ENCODE measurements around the gene TPM3. TPM values are rescaled to one million over a fixed set of nuclear protein-coding genes. Genes with fewer than 3 reads are reported as not detected.
"Not testable (repeated sequence)": the region's sequence is repeated elsewhere in the genome, so short reads cannot be mapped to it uniquely, and the experiment has no call there.

Gene TPM3
- 257 and 258 TPM in 2 replicates for total RNA-seq (2014; rRNA removed; shearing (Covaris generic); ENCODE audit: low replicate concordance)

DNA sequence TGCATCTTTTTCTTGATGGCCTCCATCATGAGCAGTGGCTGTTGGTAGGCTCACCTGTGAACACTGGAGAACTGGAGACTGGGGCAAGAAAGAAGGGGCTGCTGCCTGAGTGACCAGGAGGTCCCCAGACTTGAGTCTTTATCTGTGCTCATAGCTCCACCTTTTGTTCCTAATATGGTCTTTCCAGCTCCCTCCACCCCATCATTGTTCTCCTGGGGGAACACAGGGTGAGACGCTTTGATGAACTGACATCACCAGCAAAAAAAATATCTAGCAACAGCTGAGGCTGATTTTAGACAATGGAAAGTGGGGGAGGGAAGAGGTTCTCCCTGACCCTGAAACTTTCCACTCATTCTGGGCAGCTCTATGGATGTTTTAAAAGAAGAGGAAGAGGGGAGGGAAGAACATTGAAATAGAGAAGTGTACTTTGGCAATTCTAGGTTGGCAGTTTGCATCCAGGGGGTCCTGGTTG, at the start of gene TPM3:
TPM3 (minus strand) TSS at position 111 of the 472 bp plus-strand sequence; CDS start at position 29, 82 bp downstream.
- H3K9ac ChIP-seq (ENCODE audit: low read length), result no peak within 1 kb of the TSS
- H3K4me2 ChIP-seq (ENCODE audit: low read depth, low read length, poor library complexity, severe bottlenecking), result no peak within 1 kb of the TSS
- H3K9me2 ChIP-seq (replicated peaks; ENCODE audit: insufficient read depth, low read length), result no peaks in the 10 kb centered on the region
- DNase-seq, result no peak
- H3K9me3 ChIP-seq (ENCODE audit: low read length), result no peaks in the 10 kb centered on the region
- H3K4me1 ChIP-seq (ENCODE audit: low read length), result peaks cover 26% of the 10 kb centered on the region
- H3K27ac ChIP-seq (ENCODE audit: low read length), result no peak within 1 kb of the TSS
- H3K36me3 ChIP-seq (ENCODE audit: insufficient read depth, low read length), result no peaks in the 10 kb centered on the region
- H3K4me3 ChIP-seq (ENCODE audit: low read length), result no peak within 1 kb of the TSS
- no peaks in the 10 kb centered on the region for H3K27me3 ChIP-seq (ENCODE audit: low read length)
- no peak within 1 kb of the TSS for H2AFZ ChIP-seq (ENCODE audit: low read length)
- H3K79me2 ChIP-seq (ENCODE audit: low read length), result no peaks in the 10 kb centered on the region
- H4K20me1 ChIP-seq (ENCODE audit: insufficient read depth, low read depth, low read length), result no peaks in the 10 kb centered on the region

GRCh38 chr1:154240294-154240833, 48.5 kb upstream of the TPM3 start:
- Histone ChIP-seq H3K4me3 (ENCODE audit: low read length) (no peak overlapping the region), H3K36me3 (ENCODE audit: insufficient read depth, low read length) (peaks cover 89% of the 10 kb centered on the region), H3K4me2 (ENCODE audit: low read depth, low read length, poor library complexity, severe bottlenecking) (no peak overlapping the region), H3K27ac (ENCODE audit: low read length) (no peak overlapping the region), H3K4me1 (ENCODE audit: low read length) (no peaks in the 10 kb centered on the region), H3K79me2 (ENCODE audit: low read length) (peaks cover 82% of the 10 kb centered on the region), H3K9ac (ENCODE audit: low read length) (no peak overlapping the region), H4K20me1 (ENCODE audit: insufficient read depth, low read depth, low read length) (peaks cover 25% of the 10 kb centered on the region), H3K9me2 (replicated peaks; ENCODE audit: insufficient read depth, low read length) (no peaks in the 10 kb centered on the region), H3K9me3 (ENCODE audit: low read length) (no peaks in the 10 kb centered on the region), H2AFZ (ENCODE audit: low read length) (no peak overlapping the region), H3K27me3 (ENCODE audit: low read length) (no peaks in the 10 kb centered on the region)
- no peak for DNase-seq

DNA sequence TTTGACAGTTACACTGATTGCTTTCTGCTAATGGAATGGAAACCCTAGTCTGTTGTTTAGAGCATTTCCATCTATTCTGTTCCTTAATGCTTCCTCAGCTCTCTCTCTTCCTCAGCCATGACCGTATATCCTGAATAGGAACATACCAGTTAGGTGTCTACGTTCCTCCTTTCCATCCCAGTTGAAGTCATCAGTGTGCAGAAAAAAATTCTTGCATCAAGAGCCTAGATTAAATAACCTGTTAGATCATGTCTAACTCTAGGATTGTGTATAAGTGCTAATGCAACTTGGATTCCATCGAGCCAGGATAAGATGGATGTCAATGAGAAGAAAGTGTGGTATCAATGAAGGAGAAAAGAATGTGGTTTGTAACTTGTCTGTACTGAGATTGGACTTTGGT, 47.6 kb upstream of the TPM3 start:
- Histone ChIP-seq H3K27me3 (ENCODE audit: low read length) (no peaks in the 10 kb centered on the region), H3K4me2 (ENCODE audit: low read depth, low read length, poor library complexity, severe bottlenecking) (no peak overlapping the region), H3K27ac (ENCODE audit: low read length) (no peak overlapping the region), H3K4me1 (ENCODE audit: low read length) (no peaks in the 10 kb centered on the region), H3K9me2 (replicated peaks; ENCODE audit: insufficient read depth, low read length) (no peaks in the 10 kb centered on the region), H3K9ac (ENCODE audit: low read length) (no peak overlapping the region), H2AFZ (ENCODE audit: low read length) (no peak overlapping the region), H4K20me1 (ENCODE audit: insufficient read depth, low read depth, low read length) (peaks cover 29% of the 10 kb centered on the region), H3K4me3 (ENCODE audit: low read length) (no peak overlapping the region), H3K79me2 (ENCODE audit: low read length) (peaks cover 85% of the 10 kb centered on the region), H3K9me3 (ENCODE audit: low read length) (no peaks in the 10 kb centered on the region), H3K36me3 (ENCODE audit: insufficient read depth, low read length) (peaks cover 88% of the 10 kb centered on the region)
- no peak for DNase-seq

DNA sequence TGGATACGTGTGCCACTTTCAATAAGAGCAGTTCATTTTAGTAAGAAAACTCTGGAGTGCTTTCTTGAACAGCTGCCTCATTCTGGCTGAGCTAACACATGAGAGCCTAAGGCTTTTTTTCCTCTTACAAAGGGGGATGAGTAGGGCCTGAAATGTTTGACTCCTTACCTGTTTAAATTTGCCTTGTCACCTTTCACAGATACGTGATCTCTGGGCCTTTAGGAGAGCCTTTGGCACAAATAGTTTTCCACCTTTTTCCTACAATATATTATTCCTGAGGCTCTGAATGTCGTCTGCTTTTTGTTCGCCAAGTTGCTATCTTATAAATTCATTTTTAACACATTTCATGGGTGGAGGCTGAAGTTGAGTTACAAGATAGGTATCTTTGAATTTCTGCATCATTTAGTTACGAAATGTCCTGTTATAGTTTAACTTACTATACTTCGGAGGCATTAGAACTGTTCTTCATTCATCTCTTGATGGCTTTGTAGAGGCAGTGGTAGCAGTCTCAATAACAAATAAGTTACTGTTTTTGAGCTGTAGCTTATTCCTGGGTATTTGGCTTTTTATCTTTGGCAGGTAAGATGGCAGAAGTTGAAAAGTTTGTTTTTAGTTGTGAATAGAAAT, 46.1 kb upstream of the TPM3 start:
- peaks cover 84% of the 10 kb centered on the region for H3K79me2 ChIP-seq (ENCODE audit: low read length)
- peaks cover 79% of the 10 kb centered on the region for H3K36me3 ChIP-seq (ENCODE audit: insufficient read depth, low read length)
- H3K4me1 ChIP-seq (ENCODE audit: low read length), result no peaks in the 10 kb centered on the region
- H3K9me3 ChIP-seq (ENCODE audit: low read length), result no peaks in the 10 kb centered on the region
- H3K4me2 ChIP-seq (ENCODE audit: low read depth, low read length, poor library complexity, severe bottlenecking), result no peak overlapping the region
- peaks cover 31% of the 10 kb centered on the region for H4K20me1 ChIP-seq (ENCODE audit: insufficient read depth, low read depth, low read length)
- H3K4me3 ChIP-seq (ENCODE audit: low read length), result no peak overlapping the region
- no peak overlapping the region for H3K9ac ChIP-seq (ENCODE audit: low read length)
- no peak for DNase-seq
- H3K9me2 ChIP-seq (replicated peaks; ENCODE audit: insufficient read depth, low read length), result no peaks in the 10 kb centered on the region
- no peak overlapping the region for H2AFZ ChIP-seq (ENCODE audit: low read length)
- no peaks in the 10 kb centered on the region for H3K27me3 ChIP-seq (ENCODE audit: low read length)
- no peak overlapping the region for H3K27ac ChIP-seq (ENCODE audit: low read length)

DNA sequence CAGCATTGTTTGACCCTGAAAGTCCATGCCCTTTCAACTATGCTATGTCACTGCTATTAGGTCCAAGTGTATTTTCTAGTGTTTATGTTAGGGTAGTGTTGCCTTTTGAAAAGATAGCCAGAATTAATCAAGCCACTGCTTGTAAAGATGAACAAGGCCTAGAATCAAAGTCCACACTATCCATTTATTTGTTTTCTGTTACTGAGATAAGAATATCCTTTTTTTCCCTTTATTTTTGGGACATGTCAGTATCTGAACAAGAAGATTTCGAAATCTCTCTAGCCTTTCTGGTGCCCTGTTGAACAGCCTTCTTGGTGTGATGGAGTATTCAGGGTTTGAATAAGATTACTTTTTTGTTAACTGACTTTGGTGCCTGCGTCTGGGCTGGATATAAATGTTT, 45.5 kb upstream of the TPM3 start:
- no peak overlapping the region for H3K9ac ChIP-seq (ENCODE audit: low read length)
- no peak for DNase-seq
- no peaks in the 10 kb centered on the region for H3K9me2 ChIP-seq (replicated peaks; ENCODE audit: insufficient read depth, low read length)
- no peak overlapping the region for H2AFZ ChIP-seq (ENCODE audit: low read length)
- no peak overlapping the region for H3K4me3 ChIP-seq (ENCODE audit: low read length)
- no peaks in the 10 kb centered on the region for H3K4me1 ChIP-seq (ENCODE audit: low read length)
- no peaks in the 10 kb centered on the region for H3K27me3 ChIP-seq (ENCODE audit: low read length)
- peaks cover 82% of the 10 kb centered on the region for H3K79me2 ChIP-seq (ENCODE audit: low read length)
- H3K9me3 ChIP-seq (ENCODE audit: low read length), result no peaks in the 10 kb centered on the region
- H4K20me1 ChIP-seq (ENCODE audit: insufficient read depth, low read depth, low read length), result peaks cover 35% of the 10 kb centered on the region
- H3K27ac ChIP-seq (ENCODE audit: low read length), result no peak overlapping the region
- no peak overlapping the region for H3K4me2 ChIP-seq (ENCODE audit: low read depth, low read length, poor library complexity, severe bottlenecking)
- H3K36me3 ChIP-seq (ENCODE audit: insufficient read depth, low read length), result peaks cover 77% of the 10 kb centered on the region

DNA sequence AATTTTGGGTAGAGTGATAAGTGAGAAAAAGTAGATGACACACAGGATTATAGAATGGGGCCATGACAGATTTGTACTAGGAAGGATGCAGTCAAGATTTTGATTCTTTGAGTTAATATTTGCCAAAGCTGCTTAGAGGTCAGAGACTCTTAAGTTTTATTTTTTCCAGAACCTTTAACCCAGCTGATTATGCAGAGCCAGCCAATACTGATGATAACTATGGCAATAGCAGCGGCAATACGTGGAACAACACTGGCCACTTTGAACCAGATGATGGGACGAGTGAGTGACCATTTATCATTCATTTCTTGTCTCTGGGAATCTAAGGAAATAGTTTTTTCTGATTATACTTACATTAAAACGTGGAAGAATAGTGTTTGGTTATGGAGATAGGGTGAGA, 45.0 kb upstream of the TPM3 start:
- Histone ChIP-seq H3K79me2 (ENCODE audit: low read length) (peaks cover 82% of the 10 kb centered on the region), H3K9ac (ENCODE audit: low read length) (no peak overlapping the region)

GRCh38 chr1:154233127-154233526, 41.2 kb upstream of the TPM3 start:
- H3K4me2 ChIP-seq (ENCODE audit: low read depth, low read length, poor library complexity, severe bottlenecking); H3K27ac ChIP-seq (ENCODE audit: low read length); H3K9me3 ChIP-seq (ENCODE audit: low read length); H3K4me1 ChIP-seq (ENCODE audit: low read length); H3K4me3 ChIP-seq (ENCODE audit: low read length); H3K9me2 ChIP-seq (replicated peaks; ENCODE audit: insufficient read depth, low read length); H3K9ac ChIP-seq (ENCODE audit: low read length); DNase-seq; H3K27me3 ChIP-seq (ENCODE audit: low read length); H2AFZ ChIP-seq (ENCODE audit: low read length): not testable (repeated sequence)
- Histone ChIP-seq H4K20me1 (ENCODE audit: insufficient read depth, low read depth, low read length) (peaks cover 20% of the 10 kb centered on the region), H3K79me2 (ENCODE audit: low read length) (peaks cover 85% of the 10 kb centered on the region), H3K36me3 (ENCODE audit: insufficient read depth, low read length) (peaks cover 78% of the 10 kb centered on the region)

More for the DNA sequence above, 45.0 kb upstream of the TPM3 start:
- Histone ChIP-seq H3K4me3 (ENCODE audit: low read length) (no peak overlapping the region), H3K27ac (ENCODE audit: low read length) (no peak overlapping the region), H2AFZ (ENCODE audit: low read length) (no peak overlapping the region), H3K9me3 (ENCODE audit: low read length) (no peaks in the 10 kb centered on the region), H3K27me3 (ENCODE audit: low read length) (no peaks in the 10 kb centered on the region), H3K36me3 (ENCODE audit: insufficient read depth, low read length) (peaks cover 77% of the 10 kb centered on the region), H3K9me2 (replicated peaks; ENCODE audit: insufficient read depth, low read length) (no peaks in the 10 kb centered on the region), H3K4me2 (ENCODE audit: low read depth, low read length, poor library complexity, severe bottlenecking) (no peak overlapping the region), H3K4me1 (ENCODE audit: low read length) (no peaks in the 10 kb centered on the region), H4K20me1 (ENCODE audit: insufficient read depth, low read depth, low read length) (peaks cover 35% of the 10 kb centered on the region)
- no peak for DNase-seq

DNA sequence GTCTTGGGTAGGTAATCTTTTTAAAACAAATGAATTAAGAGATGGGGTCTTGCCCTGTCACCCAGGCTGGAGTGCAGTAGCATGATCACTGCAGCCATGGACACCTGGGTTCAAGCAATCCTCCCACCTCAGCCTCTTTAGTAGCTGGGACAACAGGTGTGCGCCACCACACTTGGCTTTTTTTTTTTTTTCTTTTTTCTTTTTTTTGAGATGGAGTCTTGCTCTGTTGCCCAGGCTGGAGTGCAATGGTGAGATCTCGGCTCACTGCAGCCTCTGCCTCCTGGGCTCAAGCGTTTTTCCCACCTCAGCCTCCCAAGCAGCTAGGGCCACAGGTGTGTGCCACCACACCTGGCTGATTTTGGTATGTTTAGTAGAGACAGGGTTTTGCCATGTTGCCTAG, 39.2 kb upstream of the TPM3 start:
- H3K79me2 ChIP-seq (ENCODE audit: low read length), result peaks cover 85% of the 10 kb centered on the region
- H2AFZ ChIP-seq (ENCODE audit: low read length); H3K9me3 ChIP-seq (ENCODE audit: low read length); H3K4me1 ChIP-seq (ENCODE audit: low read length); H3K27me3 ChIP-seq (ENCODE audit: low read length); H3K27ac ChIP-seq (ENCODE audit: low read length); H3K4me3 ChIP-seq (ENCODE audit: low read length); H3K9me2 ChIP-seq (replicated peaks; ENCODE audit: insufficient read depth, low read length); DNase-seq; H3K4me2 ChIP-seq (ENCODE audit: low read depth, low read length, poor library complexity, severe bottlenecking); H3K9ac ChIP-seq (ENCODE audit: low read length): not testable (repeated sequence)
- peaks cover 12% of the 10 kb centered on the region for H4K20me1 ChIP-seq (ENCODE audit: insufficient read depth, low read depth, low read length)
- H3K36me3 ChIP-seq (ENCODE audit: insufficient read depth, low read length), result peaks cover 78% of the 10 kb centered on the region
